ENCODE results near the gene MKRN1.
"Not testable (repeated sequence)": the region's sequence is repeated elsewhere in the genome, so short reads cannot be mapped to it uniquely, and the experiment has no call there.

MKRN1 gene

DNA sequence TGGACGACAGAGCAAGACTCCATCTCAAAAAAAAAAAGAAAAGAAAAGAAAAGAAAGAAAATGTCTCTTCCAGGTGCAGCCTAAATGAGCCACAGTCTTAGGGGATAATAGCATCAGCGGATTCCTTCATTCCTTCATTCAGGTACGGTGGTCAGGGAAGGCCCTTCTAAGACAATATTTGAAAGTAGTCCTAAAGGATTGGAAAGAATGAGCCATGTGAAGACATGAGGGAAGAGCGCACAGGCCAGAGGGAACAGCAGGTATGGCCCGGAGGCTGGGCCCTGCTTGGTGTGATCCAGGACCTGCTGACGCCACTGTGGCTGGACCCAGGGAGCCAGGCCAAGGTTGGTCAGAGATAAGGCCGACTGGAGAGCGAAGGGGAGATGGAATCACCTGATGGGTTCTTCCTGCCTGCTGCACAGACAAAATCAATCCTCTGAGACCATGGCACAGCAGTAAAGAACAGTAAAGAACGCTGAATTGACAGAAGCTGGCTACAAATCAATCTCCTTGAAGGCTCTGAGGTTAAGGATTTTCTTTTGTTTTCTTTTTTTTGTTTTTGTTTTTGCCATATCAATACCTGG lies 16.3 kb upstream of the MKRN1 start:
- in situ Hi-C loops (cut with HindIII; ENCODE audit: low pct_ligation_motif_present, low pct_unique_long_range_greater_than_20kb, low sequenced_read_pairs): no loop called here
- no peak for DNase-seq

DNA sequence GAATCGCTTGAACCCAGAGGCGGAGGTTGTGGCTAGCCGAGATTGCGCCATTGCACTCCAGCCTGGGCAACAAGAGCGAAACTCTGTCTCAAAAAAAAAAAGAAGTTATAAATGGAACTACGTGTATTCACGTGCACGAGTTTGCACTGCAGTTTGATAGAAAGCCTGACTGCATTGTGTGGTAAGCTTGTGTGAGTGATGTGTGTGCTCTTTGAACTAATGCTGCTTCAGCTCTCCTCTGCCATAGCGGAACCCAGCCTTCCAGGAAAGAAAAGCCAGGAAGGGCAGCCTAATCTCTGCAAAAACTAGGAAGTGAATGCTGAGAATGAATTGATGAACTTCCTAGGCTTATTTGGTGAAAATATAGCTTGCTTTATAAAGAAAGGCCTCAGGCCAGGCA lies 15.6 kb upstream of the MKRN1 start:
- DNase-seq: no peak

DNA sequence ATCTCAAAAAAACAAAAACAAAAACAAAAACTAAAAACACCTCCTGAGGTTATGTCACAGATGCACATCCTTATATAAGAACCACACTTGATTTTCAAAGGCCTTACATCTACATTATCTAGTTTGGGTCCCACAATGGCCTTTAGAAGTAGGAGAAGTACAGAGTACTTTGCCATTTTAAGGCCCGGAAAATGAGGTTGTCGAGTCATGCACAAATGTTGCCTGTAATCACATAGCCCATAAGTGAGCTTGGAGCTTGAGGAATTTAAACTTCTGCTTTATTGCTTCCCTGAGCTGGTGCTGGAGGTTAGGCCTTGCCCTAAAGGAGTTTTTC lies 9.7 kb upstream of the MKRN1 start:
- in situ Hi-C loops (cut with HindIII; ENCODE audit: low pct_ligation_motif_present, low pct_unique_long_range_greater_than_20kb, low sequenced_read_pairs): no loop called here
- DNase-seq: no peak

More for the DNA sequence above, 15.6 kb upstream of the MKRN1 start:
- in situ Hi-C loops (cut with HindIII; ENCODE audit: low pct_ligation_motif_present, low pct_unique_long_range_greater_than_20kb, low sequenced_read_pairs): no loop called here

DNA sequence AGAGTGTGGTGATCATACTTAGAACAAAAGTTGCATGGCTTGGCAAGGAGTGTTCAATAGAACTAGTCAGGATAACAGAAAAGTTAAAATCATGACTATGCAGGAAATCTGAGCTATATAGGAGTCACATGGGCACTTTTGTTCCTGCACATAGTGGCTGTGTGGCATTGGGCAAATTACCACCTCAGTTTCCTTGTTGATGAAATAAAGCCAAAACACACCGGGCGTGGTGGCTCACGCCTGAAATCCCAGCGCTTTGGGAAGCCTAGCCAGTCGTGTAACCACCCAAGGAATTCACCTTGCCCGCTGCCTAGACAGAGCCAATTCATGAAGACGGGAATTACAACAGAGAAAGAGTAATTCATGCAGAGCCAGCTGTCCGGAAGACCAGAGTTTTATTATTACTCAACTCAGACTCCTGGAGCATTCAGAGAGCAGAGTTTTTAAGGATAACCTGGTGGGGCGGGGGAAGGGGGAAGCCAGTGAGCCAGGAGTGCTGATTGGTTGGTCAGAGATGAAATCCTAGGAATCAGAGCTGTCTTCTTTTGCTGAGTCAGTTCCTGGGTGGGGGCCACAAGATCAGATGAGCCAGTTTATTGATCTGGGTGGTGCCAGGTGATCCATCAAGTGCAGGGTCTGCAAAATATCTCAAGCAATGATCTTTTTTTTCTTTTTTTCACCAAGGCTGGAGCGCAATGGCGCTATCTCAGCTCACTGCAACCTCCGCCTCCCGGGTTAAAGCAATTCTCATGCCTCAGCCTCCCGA lies 6.4 kb upstream of the MKRN1 start:
- DNase-seq: no peak
- in situ Hi-C loops (cut with HindIII; ENCODE audit: low pct_ligation_motif_present, low pct_unique_long_range_greater_than_20kb, low sequenced_read_pairs): no loop called here

DNA sequence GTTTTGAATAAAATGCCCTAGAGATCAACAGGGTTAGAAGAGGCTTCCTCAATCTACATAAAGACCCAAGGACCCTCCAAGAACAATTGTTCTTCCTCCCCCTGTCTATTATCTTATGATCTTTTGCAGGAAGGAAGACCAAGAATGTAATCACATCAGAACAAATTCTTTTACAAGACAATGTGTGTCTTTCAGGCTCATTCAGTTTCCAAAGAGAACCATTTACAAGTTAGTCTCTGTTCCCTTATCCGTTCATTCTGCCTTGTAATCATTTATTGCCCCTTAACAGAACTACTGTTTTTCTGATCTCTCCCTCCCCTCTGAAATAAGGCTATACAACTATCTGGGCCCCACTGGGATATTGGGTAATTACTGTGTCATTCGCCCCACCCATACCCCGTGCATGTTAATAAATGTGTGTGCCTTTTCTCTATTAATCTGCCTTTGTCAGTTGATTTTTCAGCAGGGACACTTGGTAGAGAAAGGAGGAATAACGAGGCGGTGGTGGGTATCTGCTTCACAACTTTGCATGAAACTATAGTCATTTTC lies 5.7 kb upstream of the MKRN1 start:
- in situ Hi-C loops (cut with HindIII; ENCODE audit: low pct_ligation_motif_present, low pct_unique_long_range_greater_than_20kb, low sequenced_read_pairs): no loop called here
- DNase-seq: no peak

DNA sequence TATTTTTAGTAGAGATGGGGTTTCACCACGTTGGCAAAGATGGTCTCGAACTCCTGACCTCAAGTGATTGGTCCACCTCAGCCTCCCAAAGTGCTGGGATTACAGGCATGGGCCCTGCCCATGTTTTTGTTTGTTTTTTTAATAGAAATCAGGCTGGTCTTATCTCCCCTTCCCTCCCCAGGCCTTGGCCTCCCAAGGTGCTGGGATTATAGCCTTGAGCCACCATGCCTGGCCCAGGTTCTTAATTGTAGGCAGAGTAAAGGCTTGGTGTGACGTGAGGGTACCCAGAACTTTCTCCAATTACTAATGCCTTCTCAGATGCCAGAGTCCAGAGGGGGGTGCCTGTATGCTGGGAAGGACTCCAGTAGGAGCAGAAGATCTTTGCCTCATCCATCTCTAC lies 5.2 kb upstream of the MKRN1 start:
- in situ Hi-C loops (cut with HindIII; ENCODE audit: low pct_ligation_motif_present, low pct_unique_long_range_greater_than_20kb, low sequenced_read_pairs): no loop called here
- no peak for DNase-seq

DNA sequence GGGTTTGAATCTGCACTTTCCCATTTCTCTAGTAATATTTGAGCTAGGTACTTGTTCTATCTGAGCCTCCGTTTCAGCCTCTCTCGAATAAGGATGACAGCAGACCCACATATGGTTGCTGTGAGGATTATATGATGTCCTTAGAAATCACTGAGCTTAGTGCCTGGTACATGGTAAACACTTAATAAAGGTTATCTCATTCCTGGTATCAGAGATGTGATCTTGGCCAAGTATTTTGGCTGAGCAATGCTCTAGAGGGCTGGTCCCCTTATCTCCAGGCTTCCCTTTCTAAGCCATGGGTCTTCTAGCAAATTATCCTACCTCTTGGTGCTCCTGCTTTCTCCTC lies 407 bp upstream of the MKRN1 start:
- no peak for DNase-seq
- in situ Hi-C loops (cut with HindIII; ENCODE audit: low pct_ligation_motif_present, low pct_unique_long_range_greater_than_20kb, low sequenced_read_pairs): no loop called here

DNA sequence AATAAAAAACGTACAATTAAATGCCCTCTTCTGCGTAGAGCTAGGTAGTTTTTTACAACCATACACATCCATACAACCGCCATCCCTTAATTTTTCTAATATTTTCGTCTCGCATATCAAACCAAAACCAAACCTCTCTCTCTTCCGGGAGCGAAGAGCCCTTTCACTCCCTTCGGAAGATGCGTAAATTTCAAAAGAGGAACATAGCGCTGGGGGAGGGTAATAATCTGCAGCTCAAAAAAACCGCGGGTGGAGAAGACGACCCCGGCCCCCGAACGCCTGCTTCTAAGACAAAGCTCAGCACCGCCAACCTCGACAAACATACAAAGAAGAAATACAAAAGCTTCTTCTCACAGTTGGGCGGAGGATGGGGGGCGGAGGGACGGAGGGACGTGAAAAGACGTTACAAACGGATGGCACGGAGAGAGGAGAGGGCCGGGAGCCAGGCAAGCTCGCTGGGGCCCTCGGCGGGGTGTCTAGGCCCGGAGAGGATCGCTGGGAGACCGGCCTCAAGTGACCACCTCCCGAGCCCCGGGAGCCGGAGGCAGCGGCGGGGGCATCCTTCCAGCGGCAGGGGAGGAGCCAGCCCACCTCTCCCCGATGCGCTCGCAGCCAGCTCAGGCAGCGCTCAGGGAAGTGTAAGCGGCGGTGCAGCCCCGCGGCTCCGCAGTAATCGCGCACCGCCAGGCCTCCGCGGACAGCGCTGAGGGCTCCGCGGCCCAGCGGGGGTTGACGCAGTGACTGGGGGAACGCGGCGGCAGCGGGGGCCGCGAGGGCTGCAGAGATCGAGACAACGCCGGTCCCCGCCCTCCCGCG lies 851 bp downstream of the MKRN1 start:
- DNase-seq: peak; percentile 60
- in situ Hi-C loops (cut with HindIII; ENCODE audit: low pct_ligation_motif_present, low pct_unique_long_range_greater_than_20kb, low sequenced_read_pairs): no loop called here

DNA sequence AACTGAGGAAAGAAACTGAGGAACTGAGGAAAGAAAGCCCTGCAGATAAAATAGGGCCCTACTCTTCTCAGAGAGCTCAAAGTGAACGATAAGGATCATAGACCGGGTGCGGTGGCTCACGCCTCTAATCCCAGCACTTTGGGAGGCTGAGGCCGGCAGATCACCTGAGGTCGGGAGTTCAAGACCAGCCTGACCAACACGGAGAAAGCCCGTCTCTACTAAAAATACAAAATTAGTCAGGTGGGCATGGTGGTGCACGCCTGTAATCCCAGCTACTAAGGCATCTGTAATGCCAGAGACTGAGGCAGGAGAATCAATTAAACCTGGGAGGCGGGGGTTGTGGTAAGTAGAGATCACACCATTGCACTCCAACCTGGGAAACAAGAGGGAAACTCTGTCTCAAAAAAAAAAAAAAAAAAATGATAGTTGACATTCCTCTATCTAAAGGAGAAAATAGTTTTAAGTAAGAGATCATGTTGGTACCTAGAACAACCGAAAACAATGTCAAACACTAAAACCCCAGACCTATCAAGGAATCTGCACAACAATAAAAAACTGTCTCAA lies 2.5 kb downstream of the MKRN1 start:
- in situ Hi-C loops (cut with HindIII; ENCODE audit: low pct_ligation_motif_present, low pct_unique_long_range_greater_than_20kb, low sequenced_read_pairs): no loop called here
- DNase-seq: no peak

DNA sequence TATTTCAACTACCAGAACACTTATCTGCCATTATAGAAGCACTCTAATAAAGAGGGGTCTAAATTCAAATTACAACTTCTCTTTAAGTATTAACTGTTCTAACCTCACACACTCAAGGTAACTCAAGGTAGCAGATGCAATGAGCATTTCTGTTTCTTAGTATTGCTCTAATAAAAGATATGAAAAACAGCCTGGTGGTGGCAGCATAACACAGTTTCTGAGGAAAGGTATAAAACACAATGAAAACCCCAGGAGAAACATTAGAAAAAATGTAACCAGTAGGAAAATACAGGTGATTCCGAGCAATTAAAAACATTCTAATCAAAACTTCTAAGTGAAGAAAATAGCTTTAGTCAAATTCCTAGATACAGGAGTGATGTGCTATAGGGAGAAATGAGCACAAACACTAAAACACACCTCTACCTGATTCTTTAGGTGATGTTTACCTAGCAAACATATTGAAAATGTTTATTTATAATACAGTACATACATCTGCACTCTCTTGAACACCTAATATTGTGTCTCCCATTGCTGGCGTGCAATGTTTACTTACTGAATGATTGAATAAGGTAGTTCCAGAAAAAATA lies 3.5 kb downstream of the MKRN1 start:
- in situ Hi-C loops (cut with HindIII; ENCODE audit: low pct_ligation_motif_present, low pct_unique_long_range_greater_than_20kb, low sequenced_read_pairs): no loop called here

DNA sequence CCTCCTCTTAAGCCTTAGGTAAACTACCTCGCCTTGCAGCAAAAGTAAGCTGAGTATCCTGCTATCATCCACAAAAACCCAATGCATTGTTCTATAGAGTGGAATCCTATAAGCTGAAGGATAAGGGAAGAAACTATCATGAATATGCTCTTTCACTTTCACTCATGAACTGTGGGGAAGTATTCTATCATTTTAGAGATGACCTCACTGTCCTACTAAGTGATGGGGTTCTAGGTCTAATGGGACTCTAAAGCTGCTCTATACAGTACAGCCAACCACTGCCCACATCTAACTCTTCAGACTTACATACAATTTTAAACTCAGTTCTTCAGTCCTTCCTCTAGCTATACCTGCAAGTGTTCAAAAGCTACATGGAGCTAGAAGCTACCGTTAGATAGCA lies 16.2 kb downstream of the MKRN1 start:
- DNase-seq: no peak
- in situ Hi-C loops (cut with HindIII; ENCODE audit: low pct_ligation_motif_present, low pct_unique_long_range_greater_than_20kb, low sequenced_read_pairs): no loop called here

More for the DNA sequence above, 3.5 kb downstream of the MKRN1 start:
- peak; percentile 76 for DNase-seq

DNA sequence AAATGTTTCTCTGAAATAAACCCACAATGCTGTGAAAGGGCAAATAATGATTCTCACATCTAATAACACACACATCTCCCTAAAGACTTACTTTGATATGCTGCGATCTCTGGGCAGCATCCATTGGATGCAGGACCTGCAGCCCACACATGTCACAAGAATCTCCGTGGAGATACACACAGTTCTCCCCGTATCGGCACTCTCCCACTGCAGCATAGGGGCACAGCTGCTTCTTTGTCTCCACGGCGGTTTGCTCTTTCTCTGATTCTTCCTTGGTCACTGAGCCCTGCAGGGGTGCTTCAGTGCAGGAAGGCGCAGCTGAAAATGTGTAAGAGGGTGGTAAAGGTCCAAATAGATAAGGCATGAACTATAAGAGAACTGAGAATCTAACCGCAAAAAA lies 20.4 kb downstream of the MKRN1 start:
- no peak for DNase-seq
- in situ Hi-C loops (cut with HindIII; ENCODE audit: low pct_ligation_motif_present, low pct_unique_long_range_greater_than_20kb, low sequenced_read_pairs): no loop called here

DNA sequence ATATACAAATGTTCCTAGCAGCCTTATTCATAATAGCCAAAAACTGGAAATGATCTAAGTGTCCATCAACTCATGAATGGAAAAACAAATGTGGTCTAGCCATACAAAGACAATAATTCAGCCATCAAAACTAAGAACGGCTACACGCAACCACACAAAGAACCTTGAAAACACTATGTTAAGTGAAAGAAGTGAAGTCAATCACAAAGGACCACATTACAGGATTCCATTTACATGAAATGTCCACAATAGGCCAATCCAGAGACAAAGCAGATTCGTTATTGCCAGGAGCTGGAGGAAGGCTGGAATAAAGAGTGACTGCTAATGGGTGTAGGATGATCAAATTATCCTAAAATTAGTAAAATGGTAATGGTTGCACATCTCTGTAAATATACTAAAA lies 21.1 kb downstream of the MKRN1 start:
- DNase-seq: no peak
- in situ Hi-C loops (cut with HindIII; ENCODE audit: low pct_ligation_motif_present, low pct_unique_long_range_greater_than_20kb, low sequenced_read_pairs): no loop called here

DNA sequence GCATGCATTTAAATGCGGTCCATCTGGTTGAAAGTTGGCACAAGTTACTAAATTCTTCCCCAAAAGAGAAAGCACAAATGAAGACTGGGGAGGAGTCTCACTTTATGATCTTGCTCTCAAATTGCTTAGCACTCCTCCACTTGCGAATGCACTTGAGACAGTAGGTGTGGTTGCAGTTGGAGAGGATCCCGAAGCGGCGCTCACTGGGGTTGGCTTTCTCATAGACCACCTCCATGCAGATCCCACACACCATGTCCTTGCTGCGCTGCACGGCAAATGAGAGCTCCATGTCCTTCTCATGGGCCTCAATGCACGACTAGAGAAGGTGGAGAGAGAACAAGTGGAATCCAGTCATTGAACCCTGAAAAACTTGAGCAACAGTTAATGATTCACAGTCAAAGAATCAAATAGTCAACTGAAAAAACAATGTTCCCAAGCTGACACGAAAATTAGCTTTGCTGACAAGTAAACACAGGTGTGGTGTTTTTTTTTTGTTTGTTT lies 22.7 kb downstream of the MKRN1 start:
- in situ Hi-C loops (cut with HindIII; ENCODE audit: low pct_ligation_motif_present, low pct_unique_long_range_greater_than_20kb, low sequenced_read_pairs): no loop called here
- no peak for DNase-seq

DNA sequence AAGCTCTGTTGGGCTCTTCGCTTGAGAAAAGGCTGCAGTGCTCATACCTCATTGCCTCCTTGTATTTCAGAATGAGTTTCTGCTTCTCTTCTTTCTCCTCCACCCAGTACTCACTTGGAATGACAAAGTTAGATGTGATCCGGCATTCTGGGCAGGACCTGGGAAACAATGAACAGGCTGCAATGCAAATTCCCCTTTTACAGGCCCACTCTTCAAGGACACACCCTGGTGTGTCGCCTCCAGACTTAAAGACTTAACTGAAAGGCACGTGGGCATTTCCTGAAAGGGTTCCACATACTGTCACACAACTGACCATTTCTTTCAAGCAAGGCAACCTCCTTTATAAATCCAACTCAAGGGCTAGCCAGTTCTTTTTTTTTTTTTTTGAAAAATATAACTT lies 23.6 kb downstream of the MKRN1 start:
- DNase-seq: no peak
- in situ Hi-C loops (cut with HindIII; ENCODE audit: low pct_ligation_motif_present, low pct_unique_long_range_greater_than_20kb, low sequenced_read_pairs): no loop called here

DNA sequence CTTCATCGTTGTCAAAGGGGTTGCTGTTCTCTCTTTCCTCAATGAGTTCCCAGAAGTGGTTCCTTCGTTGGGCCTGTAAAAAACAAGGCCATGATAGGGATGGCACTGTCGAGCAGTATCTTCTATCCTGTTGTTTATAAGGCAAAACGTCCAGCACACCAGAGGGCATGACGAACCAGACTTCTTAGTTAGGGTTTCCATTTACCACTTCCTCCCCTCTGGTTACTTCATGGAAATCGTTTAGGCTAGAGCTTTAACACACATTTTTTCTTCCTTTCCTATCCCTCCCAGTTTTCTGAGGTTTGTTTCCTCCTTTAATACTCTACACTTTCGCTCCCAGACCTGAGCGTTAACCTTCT lies 24.7 kb downstream of the MKRN1 start:
- no peak for DNase-seq
- in situ Hi-C loops (cut with HindIII; ENCODE audit: low pct_ligation_motif_present, low pct_unique_long_range_greater_than_20kb, low sequenced_read_pairs): no loop called here

DNA sequence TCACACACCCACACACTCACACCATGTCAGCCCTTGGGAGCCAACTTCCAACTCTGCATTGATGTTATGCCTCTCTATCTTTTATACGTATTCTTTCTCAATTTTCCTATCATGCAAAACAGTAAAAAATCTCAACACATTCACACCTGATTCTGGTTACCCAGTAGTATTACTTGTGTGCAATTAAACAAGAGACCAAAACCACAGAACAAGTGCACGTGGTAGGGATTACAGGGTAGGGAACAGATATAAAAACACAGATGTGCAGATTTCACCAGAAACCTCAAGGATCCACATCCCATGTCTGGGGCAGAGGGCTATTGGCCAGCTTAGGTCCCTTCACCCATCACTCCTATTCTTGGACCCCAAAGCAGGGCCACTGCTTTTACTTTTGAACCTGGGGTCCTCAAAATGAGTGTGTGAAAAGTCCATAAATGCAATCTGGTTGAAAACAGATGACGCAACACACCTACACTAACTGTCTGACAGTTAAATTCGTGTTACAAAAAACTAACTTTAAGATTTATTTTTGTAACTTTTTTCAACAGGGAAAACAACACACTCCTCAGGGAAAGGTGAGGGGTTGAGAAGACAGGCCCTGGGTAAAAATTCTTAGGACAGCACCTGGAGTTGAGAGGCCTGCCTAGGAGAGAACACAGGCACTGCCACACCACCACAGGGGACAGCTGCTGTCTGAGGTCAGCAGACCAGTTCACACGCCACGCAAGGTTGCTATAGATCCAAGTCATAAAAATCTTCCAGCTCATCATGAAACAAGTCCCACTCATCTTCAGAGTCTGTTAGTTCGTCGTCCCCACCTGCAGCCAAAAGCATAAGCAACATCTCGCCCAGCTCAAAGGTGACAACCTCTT lies 25.3 kb downstream of the MKRN1 start:
- in situ Hi-C loops (cut with HindIII; ENCODE audit: low pct_ligation_motif_present, low pct_unique_long_range_greater_than_20kb, low sequenced_read_pairs); DNase-seq: not testable (repeated sequence)

DNA sequence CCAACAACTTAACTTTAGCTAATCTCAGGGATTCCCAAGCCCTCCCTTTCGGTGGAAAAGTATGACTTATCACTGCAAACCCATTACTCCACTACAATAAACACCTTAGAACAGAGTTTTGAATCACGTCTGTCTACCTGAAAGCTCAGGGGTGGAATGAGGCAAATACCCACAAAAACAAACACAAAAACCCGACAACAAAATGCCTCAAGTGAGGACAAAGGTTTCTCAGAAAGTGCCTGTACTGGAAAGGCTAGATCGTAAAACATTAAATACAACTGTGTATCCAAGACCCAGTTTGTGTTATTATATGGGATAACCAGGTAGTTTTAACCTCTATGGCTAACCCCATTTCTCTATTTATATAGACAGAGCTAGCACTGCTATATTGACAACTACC lies 26.0 kb downstream of the MKRN1 start:
- DNase-seq: no peak
- in situ Hi-C loops (cut with HindIII; ENCODE audit: low pct_ligation_motif_present, low pct_unique_long_range_greater_than_20kb, low sequenced_read_pairs): no loop called here
